Caco-2 (cell line): ENCODE results near the gene GRM2. TPM values are rescaled to one million over a fixed set of nuclear protein-coding genes. Genes with fewer than 3 reads are reported as not detected.
A peak's percentile ranks its signal among the peaks of the same experiment; 100 is the strongest.
"Not testable (repeated sequence)": the region's sequence is repeated elsewhere in the genome, so short reads cannot be mapped to it uniquely, and the experiment has no call there.

Source experiments
- BruUV-seq: library from RNA; stranded (reverse); fragments of 400-500 nt; replicated peaks from 2 replicates; lab custom pipeline; 2021; lab: Mats Ljungman, UMichigan
- CTCF ChIA-PET: fragments of 300-600 bp; sonication (Branson Sonifier 250); formaldehyde crosslinking; loops from one replicate; lab custom pipeline; 2022; ENCODE audit warnings: antibody characterized with exemption; lab: Charles Lee
- POLR2A ChIA-PET: fragments of 300-600 bp; sonication (Branson Sonifier 250); formaldehyde crosslinking; loops from one replicate; lab custom pipeline; 2022; ENCODE audit warnings: antibody characterized with exemption; lab: Charles Lee
- DNase-seq, 2 experiments: peaks; one replicate each; pipeline versions ENCODE4 v3.0.0 to v3.0.0-alpha.2; 2020 to 2022
- H3K27me3 ChIP-seq: replicated peaks from 2 replicates; pipeline ENCODE4 v1.6.0; 2011; ENCODE audit warnings: low read length; ENCODE audit not compliant: control insufficient read depth, insufficient read depth
- H3K36me3 ChIP-seq: 2 replicates; pipeline ENCODE4 v1.5.1; 2011; ENCODE audit warnings: low read length; ENCODE audit not compliant: control insufficient read depth, insufficient read depth
- H3K4me1 ChIP-seq: fragments of 250-450 bp; sonication (Bioruptor Pico); 2 replicates; pipeline ENCODE4 v1.5.1; 2020; ENCODE audit warnings: mild to moderate bottlenecking
- H3K4me3 ChIP-seq: 2 replicates; pipeline ENCODE4 v1.5.1; 2011; ENCODE audit warnings: low read depth, mild to moderate bottlenecking, control low read depth, low read length
- H3K9me3 ChIP-seq: fragments of 250-450 bp; sonication (Bioruptor Pico); 2 replicates; pipeline ENCODE4 v1.5.1; 2020; ENCODE audit warnings: mild to moderate bottlenecking, moderate library complexity
- H3K27ac Mint-ChIP-seq: one replicate; pipeline ENCODE4 v1.8.0; 2022; ENCODE audit warnings: mixed read lengths; ENCODE audit not compliant: unreplicated experiment
- H3K27me3 Mint-ChIP-seq: one replicate; pipeline ENCODE4 v1.8.0; 2022; ENCODE audit warnings: mixed read lengths; ENCODE audit not compliant: insufficient read depth, unreplicated experiment
- H3K36me3 Mint-ChIP-seq: one replicate; pipeline ENCODE4 v1.8.0; 2022; ENCODE audit warnings: mild to moderate bottlenecking, mixed read lengths; ENCODE audit not compliant: insufficient read depth, unreplicated experiment
- H3K4me1 Mint-ChIP-seq: one replicate; pipeline ENCODE4 v1.8.0; 2022; ENCODE audit warnings: low read depth, mixed read lengths; ENCODE audit not compliant: unreplicated experiment
- H3K4me3 Mint-ChIP-seq: one replicate; pipeline ENCODE4 v1.8.0; 2022; ENCODE audit warnings: mild to moderate bottlenecking, moderate library complexity, mixed read lengths; ENCODE audit not compliant: unreplicated experiment
- H3K9me3 Mint-ChIP-seq: one replicate; pipeline ENCODE4 v1.8.0; 2022; ENCODE audit warnings: mixed read lengths; ENCODE audit not compliant: unreplicated experiment
- intact Hi-C: fragments of 100-400 bp; cut with micrococcal nuclease; formaldehyde crosslinking; loops from one replicate; pipeline ENCODE4 v1.10.0; 2022; ENCODE audit not compliant: unreplicated experiment
- total RNA-seq: library from RNA; stranded (reverse); gene quantifications from 2 replicates; pipeline ENCODE4 v1.2.3, GENCODE V29; 2022
- TF ChIP-seq, protein P1 (sequence below), 2 experiments: fragments of 200-600 bp in 1 of 2; IDR thresholded peaks; 1 replicate in 1 of 2; 2 replicates in 1 of 2; pipeline versions ENCODE4 v1.5.1 to v1.8.0; 2011 to 2022; ENCODE audit warnings: antibody characterized with exemption in 1 of 2, control low read depth in 1 of 2, inconsistent platforms in 1 of 2, low read depth in 1 of 2, low read length in 1 of 2, mild to moderate bottlenecking in 1 of 2, moderate library complexity in 1 of 2; ENCODE audit not compliant: insufficient read depth in 1 of 2, severe bottlenecking in 1 of 2, unreplicated experiment in 1 of 2

Gene GRM2
- total RNA-seq, 1 experiment from 2014 or later = 0.14 TPM

GRCh38 chr3:51751287-51751686, 44.4 kb downstream of the GRM2 start:
- peaks cover 7% of the 10 kb centered on the region for H3K9me3 ChIP-seq
- Mint-ChIP-seq H3K27me3 (peaks cover 7% of the 10 kb centered on the region), H3K27ac (no peak overlapping the region), H3K4me1 (no peaks in the 10 kb centered on the region), H3K36me3 (no peaks in the 10 kb centered on the region), H3K4me3 (no peak overlapping the region), H3K9me3 (peaks cover 14% of the 10 kb centered on the region)
- no TSS peak for BruUV-seq
- H3K4me3 ChIP-seq = no peak overlapping the region
- CTCF ChIA-PET = no interaction called here
- intact Hi-C loops = no loop called here
- TF ChIP-seq, protein P1, sequence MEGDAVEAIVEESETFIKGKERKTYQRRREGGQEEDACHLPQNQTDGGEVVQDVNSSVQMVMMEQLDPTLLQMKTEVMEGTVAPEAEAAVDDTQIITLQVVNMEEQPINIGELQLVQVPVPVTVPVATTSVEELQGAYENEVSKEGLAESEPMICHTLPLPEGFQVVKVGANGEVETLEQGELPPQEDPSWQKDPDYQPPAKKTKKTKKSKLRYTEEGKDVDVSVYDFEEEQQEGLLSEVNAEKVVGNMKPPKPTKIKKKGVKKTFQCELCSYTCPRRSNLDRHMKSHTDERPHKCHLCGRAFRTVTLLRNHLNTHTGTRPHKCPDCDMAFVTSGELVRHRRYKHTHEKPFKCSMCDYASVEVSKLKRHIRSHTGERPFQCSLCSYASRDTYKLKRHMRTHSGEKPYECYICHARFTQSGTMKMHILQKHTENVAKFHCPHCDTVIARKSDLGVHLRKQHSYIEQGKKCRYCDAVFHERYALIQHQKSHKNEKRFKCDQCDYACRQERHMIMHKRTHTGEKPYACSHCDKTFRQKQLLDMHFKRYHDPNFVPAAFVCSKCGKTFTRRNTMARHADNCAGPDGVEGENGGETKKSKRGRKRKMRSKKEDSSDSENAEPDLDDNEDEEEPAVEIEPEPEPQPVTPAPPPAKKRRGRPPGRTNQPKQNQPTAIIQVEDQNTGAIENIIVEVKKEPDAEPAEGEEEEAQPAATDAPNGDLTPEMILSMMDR (IDR thresholded peaks at IDR 0.05; ENCODE audit: insufficient read depth in 1 of 2, low read depth in 1 of 2, low read length in 1 of 2, severe bottlenecking in 1 of 2, unreplicated experiment in 1 of 2) = no peak
- POLR2A ChIA-PET = no interaction called here
- H3K4me1 ChIP-seq = no peaks in the 10 kb centered on the region
- H3K36me3 ChIP-seq = no peaks in the 10 kb centered on the region
- H3K27me3 ChIP-seq = no peaks in the 10 kb centered on the region
- no peak for DNase-seq

- peak overlapping the region; percentile 64 for H3K4me3 Mint-ChIP-seq
- intact Hi-C loops, H3K36me3 Mint-ChIP-seq, H3K27me3 Mint-ChIP-seq, CTCF ChIA-PET, DNase-seq, H3K27me3 ChIP-seq, H3K27ac Mint-ChIP-seq, H3K4me1 ChIP-seq, BruUV-seq, H3K4me3 ChIP-seq, POLR2A ChIA-PET, H3K36me3 ChIP-seq, H3K4me1 Mint-ChIP-seq: not testable (repeated sequence)
- H3K9me3 ChIP-seq = peaks cover 10% of the 10 kb centered on the region; the same call in 1 of the 2 replicates
- peaks cover 27% of the 10 kb centered on the region for H3K9me3 Mint-ChIP-seq
Measured at GRCh38 chr3:51753763-51754750, 47.2 kb downstream of the GRM2 start.

DNA sequence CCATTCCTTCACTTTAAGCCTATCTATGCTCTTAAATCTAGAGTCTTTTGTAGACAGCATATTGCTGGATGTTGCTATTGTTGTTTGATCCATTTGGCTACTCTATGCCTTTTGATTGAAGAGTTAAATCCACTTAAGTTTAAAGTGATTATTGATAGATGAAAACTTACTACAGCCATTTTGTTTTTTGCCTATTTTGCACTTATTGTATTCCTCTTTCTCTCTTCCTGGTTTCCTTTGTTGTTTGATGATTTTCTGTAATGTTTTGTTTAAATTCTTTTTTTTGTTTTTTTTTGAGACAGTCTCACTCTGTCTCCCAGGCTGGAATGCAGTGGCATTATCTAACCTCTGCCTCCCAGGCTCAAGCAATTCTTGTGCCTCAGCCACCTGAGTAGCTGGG, 52.3 kb downstream of the GRM2 start:
- Mint-ChIP-seq H3K27ac (no peak overlapping the region), H3K27me3 (peaks cover 5% of the 10 kb centered on the region), H3K36me3 (no peaks in the 10 kb centered on the region), H3K4me3 (no peak overlapping the region), H3K9me3 (peaks cover 40% of the 10 kb centered on the region), H3K4me1 (no peaks in the 10 kb centered on the region)
- Histone ChIP-seq H3K4me1 (no peaks in the 10 kb centered on the region), H3K36me3 (no peaks in the 10 kb centered on the region), H3K9me3 (peaks cover 9% of the 10 kb centered on the region; the same call in 1 of the 2 replicates), H3K4me3 (no peak overlapping the region), H3K27me3 (no peaks in the 10 kb centered on the region)
- DNase-seq = no peak
- TF ChIP-seq, protein P1 (IDR thresholded peaks at IDR 0.05; ENCODE audit: insufficient read depth in 1 of 2, low read depth in 1 of 2, low read length in 1 of 2, severe bottlenecking in 1 of 2, unreplicated experiment in 1 of 2) = no peak
- POLR2A ChIA-PET = no interaction called here
- intact Hi-C loops = no loop called here
- CTCF ChIA-PET = no interaction called here
- no TSS peak for BruUV-seq

Other genes with a start within 250 kb of the GRM2 start
- 25.3 and 25.9 TPM in 2 replicates for gene DCAF1, start 207.1 kb upstream of the GRM2 start, total RNA-seq
- 34.0 and 36.5 TPM in 2 replicates for gene RAD54L2, start 168.3 kb upstream of the GRM2 start, total RNA-seq
- 32.4 and 37.9 TPM in 2 replicates for gene TEX264, start 35.8 kb upstream of the GRM2 start, total RNA-seq
- gene IQCF6, start 72.2 kb downstream of the GRM2 start, total RNA-seq = not detected in 2 replicates
- not detected in 2 replicates for gene IQCF2, start 154.5 kb downstream of the GRM2 start, total RNA-seq
- gene IQCF5, start 168.5 kb downstream of the GRM2 start, total RNA-seq = not detected in 2 replicates
- gene IQCF1, start 196.3 kb downstream of the GRM2 start, total RNA-seq = not detected in 2 replicates
- gene RRP9, start 234.8 kb downstream of the GRM2 start, total RNA-seq = 39.1 and 43.0 TPM in 2 replicates
- gene PARP3, start 235.3 kb downstream of the GRM2 start, total RNA-seq = 3.3 and 5.6 TPM in 2 replicates
- not detected in 2 replicates for gene GPR62, start 248.3 kb downstream of the GRM2 start, total RNA-seq